HG03139 (cell line): Measurements from ENCODE around the gene HMGXB3.

Source experiments
- ATAC-seq: cut with Tn5 transposase; IDR thresholded peaks from one replicate; pipeline ENCODE4 v1.9.1; 2021; ENCODE audit not compliant: unreplicated experiment

Gene HMGXB3

DNA sequence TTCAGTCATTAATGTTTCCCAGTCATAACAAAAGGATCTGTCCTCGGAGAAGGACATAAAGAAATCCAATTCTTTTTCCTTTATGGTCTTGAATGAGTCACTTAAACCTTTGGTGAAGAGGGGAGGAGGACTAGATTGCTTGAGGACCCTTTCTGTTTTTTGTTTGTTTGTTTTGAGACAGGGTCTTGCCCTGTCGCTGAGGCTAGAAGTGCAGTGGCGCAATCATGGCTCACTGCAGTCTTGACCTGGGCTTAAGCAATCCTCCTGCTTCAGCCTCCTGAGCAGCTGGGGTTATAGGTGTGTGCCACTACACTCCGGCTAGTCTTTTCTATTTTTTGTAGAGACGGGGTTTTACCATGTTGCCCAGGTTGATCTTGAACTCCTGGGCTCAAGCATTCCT is 12.4 kb upstream of the HMGXB3 start:
- no peak for ATAC-seq

DNA sequence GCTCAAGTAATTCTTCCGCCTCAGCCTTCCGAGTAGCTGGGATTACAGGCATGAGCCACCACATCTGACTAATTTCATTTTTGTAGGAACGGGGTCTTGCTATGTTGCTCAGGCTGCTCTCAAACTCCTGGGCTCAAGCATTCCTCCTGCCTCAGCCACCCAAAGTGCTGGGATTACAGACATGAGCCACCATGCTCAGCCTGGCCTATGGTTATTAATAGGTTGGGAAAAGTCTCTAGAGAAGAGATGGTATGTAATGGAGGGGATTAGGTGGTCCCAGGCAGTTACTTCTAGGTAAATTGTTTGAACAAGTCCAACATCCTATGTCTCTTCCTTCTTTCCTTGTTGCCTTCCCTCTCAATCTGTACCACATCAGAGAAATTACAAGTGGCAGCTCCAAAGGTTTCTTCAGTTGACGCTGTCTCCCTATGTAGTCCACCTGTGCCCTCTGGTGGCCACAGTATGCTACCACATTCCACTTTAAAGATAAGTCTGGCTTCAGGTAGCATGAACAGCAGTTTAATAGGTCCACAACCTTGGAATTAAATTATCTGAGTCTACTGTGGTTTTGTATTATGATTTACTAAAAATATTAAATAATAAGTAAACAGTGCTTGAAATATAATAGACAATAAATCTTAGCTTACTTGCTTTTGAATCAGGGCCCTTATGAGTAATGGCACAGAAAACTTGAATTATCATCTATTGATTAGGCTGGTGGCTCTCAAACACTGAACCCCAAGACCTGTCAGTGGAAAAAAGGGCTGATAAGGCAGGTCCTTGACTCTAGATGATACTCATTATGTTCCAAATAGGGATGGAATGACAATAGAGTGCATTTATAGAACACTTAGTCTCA is 9.8 kb upstream of the HMGXB3 start:
- ATAC-seq = peak; percentile 75

DNA sequence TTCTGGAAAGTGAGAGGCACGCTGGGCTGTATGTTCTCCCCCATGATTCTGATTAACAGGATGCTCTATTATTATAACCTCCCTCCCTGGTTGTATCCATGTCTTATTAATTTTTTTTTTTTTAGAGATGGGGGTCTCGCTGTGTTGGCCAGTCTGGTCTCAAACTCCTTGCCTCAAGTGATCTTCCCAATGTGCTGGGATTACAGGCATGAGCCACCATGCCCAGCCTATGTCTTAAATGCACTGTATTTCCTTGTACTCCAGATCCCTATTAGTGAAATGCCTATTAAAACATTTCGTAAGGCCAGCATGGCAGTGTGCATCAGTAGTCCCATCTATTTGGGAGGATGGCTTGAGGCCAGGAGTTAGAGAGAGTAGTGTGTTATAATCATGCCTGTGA is 7.1 kb upstream of the HMGXB3 start:
- ATAC-seq = no peak

DNA sequence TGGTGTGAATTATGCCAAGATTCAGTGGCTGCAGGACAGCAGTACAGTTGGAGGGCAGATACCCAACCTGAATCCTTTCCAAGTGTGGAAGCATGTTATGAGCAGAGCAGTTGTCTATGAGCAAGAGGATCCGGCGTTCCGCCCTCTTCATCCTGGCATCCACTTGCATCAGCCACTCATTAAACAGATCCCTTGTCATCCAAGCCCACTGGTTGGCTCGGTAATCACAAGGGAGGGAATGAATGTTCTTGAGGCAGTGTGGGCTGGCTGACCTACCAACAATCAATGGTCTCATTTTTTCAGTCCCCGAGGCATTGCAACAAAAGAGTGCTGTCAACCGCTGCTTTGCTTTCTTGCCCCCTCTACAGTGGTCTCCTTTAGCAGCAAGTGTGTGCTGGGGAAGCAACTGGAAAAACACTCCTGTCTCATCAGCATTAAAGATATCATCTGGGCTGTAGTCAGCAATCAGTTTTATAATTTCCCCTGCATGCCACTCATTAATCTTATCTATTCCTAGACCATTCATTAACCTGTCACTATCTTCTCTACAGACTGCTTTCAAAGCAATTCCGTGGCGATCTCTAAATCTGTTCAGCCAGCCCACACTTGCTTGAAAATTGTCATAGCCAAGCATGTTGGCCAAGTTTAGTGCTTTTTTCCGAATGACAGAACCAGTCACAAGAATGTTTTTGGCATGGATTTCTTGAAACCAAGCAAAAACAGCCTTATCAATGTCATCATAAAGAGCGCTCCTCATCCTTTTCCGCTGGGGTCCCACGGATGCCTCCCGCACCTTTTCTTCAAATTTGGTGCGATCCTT is 4.9 kb upstream of the HMGXB3 start:
- ATAC-seq = no peak

DNA sequence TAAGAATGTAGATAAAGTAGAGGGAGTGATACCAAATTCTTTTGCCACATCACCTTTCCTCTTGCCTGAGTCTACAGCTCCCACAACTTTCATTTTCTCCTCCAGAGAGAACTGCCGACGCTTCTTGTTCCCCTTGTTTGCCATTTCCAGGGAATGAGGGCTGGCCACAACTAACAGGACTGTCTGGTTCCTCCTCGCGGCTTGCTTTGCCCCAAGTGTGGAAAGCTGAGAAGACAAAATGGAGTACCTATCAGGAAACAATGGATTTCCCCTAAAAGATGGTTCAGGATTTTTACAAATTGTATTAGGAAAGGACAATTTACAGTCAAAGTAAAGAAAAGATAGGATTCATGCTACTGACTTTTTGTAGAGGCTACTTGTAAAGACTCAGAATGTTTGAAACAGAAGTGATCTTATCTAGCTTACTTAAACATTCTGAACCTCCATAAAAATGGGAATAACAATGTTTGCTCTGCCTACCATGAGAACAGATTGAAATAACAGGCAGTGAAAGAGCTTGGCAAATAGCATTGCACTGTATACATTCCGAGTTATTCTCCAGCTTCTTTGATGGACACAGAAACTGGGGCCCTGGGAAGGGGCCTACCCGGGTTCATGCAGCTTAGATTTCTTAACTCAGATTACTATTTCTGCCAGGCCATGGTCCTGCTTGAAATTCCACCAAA is 4.2 kb upstream of the HMGXB3 start:
- no peak for ATAC-seq

DNA sequence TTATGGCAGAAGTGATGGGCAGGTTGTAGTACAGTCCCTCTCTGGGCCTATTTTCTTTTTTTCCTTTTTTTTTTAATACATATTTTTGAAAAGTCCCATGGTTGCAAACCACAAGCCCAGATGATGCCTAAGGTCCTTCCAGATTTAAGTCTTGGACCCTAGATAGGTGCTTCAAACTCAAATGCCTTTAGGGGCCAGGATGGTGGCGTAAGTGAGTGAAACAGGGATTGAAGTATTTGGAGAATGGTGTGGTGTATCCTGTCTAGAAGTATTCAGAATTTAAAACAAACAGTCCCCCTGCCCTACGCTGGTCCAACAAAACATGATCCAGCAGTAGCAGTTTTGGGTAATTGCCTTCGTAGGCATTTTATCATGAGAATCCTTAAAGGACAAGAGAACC is 2.3 kb upstream of the HMGXB3 start:
- ATAC-seq = no peak

DNA sequence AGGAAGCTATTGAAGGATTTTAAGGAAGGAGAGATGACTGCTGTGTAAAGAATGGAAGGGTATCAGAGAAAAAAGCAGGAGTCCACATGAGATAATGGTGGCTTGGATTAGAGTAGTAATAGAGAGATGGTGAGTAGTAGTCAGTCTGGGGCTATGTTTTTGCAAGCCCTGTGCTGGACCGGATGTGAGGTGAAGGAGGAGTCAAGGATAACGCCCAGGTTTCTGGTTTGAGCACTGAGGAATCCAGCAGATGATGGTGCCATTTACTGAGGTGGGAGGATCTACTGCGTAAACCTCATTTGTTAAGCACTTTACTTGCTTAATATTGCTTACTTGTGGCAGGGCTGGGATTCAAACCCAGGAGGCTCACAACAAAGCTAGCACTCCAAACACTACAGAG is 1.2 kb upstream of the HMGXB3 start:
- no peak for ATAC-seq

DNA sequence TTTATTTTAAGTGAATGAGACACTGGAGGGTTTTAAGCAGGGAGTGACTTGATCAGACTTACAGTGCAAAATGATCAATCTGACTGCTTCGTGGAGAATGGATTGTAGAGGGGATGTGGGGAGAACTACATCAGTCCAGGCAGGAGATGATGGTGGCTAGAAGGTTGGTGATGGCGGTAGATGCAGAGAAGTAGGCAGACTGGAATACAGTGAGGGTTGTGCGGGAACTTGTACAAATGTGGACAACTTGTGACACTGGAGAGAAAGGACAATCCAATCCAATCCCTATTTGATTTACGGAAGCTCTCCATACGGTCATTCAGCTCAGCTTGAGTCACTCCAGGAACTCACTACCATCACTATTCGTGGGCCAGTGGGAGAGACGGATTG is 678 bp upstream of the HMGXB3 start:
- no peak for ATAC-seq

DNA sequence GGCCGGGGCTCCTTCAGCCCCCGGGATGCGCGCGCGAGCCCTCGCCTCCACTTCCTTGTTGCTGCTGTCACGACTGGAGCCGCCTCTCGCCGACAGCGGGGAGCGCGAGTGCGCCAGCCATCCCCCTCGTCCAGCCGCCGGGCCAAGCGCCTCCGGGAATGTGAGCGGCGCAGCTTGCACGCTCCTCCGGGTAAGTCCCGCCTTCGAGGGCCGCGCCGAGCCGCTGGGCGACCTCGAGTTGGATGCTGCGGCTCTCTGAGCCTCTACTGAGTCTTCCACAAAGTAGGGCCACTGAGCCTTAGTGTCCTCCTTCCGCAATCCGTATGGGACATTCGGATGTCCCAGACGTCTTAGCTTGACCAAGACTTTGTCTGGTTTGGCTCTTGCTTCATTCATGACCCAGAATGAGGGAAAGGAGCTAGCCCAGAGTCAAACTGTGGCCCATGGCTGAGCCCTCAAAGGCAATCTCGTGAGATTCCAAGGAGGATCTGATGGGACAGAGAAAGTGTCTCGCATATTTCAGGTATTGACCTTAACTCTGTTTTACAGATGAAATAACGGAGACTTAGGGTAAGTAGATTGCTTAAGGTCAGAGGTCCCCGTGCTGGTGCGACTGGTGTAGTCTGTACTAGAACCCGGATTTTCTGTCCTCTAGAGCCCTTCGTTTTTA is 586 bp downstream of the HMGXB3 start:
- peak; percentile 1 for ATAC-seq

DNA sequence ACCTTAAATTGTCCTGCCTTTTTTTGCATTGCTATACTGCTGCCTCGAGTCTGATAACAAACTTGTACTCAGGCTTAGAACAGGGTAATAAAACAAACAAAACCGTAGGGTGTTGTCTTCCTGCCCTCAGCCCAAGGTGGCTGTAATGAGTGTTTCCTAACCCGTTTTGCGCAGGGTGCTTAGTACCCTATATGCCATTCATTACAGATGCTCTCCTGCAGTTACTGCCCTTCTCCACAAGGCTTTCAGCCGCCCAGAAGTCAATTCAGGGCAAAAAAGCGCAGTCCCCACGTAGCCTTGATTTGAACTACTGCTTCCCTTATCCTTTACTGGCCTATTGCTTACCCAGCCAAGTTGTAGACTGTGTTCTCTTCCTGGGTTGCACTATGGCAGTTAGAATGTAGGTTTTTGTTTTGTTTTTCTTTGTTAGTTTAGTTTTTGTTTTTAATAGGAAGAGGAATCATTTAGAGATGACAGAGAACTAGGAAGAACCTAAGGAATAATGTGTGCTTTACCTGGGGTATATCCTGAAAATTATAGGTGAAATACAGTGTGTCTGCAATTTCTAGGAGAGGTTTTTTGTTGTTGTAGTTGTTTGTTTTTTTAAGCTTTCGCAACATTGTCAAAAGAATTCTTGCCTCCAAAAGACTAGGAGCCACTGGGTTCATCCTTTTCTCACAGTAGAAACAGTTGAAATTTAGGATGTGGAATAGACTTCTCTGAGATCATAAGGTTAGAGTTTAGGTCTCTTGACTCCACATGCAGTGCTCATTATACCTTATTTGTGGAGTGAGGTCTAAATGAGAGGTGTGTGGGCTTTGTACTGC is 1.3 kb downstream of the HMGXB3 start:
- peak; percentile 55 for ATAC-seq

DNA sequence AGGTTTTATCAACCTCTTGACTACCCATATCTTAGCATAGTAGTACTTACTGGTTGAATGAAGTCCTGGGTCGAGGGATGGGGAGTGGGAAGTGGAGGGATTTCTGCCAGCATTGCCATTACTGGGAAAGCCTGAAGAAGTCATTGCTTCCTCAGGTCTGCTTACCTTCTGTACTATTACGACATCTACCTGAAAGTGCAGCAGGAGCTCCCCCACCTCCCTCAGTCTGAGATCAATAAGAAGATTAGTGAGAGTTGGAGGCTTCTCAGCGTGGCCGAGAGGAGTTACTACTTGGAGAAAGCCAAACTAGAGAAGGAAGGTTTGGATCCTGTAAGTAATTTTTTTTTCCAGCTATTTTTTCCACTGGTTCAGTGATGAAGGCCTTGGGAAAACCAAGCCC is 5.8 kb downstream of the HMGXB3 start:
- ATAC-seq = no peak

DNA sequence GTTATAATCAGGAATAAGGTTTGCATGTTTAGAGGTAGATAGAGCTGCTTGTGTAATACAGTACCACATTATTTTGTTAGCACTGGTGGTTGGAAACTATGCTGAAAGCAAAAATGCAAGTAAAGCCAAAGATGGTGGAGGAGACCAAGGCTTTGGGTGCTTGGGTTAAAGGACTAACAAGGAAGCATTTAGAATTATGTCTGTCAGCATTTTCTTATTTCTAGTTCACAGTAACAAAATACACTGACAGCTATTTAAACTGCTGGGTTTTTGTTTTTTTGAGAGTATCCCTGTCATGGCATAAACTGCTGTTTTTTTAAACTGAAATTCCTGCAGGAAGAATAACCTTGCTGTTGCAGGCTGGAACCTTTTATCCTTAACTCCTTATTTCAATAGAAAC is 6.5 kb downstream of the HMGXB3 start:
- ATAC-seq = no peak

DNA sequence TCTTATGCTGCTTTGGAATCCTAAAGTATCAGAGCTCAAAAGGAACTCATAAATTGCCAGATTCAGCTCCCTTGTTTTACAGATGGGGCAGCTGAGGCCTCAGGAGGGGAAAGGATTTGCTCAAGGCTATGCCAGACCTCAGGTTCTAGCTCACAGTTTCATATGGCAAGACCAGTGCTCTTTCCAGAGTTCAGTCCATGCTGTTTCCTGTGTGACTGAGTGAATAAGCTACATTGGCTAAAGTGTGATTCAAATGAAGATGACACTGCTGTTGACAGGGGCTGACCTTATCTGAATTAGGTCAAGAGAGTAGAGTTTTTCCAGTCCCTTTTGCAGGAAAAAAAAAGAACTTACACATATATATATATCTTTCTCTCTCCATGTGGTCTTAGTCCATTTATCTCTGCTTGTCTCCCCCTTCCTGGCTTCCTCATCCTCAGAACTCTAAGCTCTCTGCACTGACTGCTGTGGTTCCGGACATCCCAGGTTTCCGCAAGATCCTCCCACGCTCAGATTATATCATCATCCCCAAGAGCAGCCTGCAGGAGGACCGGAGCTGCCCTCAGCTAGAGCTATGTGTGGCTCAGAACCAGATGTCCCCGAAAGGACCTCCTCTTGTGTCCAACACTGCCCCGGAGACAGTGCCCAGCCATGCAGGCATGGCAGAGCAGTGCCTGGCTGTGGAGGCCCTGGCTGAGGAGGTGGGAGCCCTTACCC is 9.3 kb downstream of the HMGXB3 start:
- ATAC-seq = no peak

DNA sequence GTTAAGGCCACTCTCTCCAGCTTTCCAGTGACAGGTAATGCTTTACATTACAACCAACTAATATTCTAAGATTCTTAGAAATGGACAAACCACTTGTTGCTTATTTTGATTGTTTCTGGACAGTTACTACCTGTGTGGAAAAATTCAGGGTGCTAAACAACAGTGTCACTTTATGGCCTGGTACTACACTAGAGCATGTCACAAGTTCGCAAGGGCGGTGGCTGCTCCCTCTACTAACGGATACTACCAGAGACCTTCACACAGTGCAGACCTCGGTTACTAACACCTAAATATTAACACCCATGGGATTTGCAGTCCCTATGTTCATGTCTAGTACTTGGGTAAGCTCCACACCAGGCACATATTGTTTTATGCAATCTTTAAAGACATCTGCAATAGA is 13.4 kb downstream of the HMGXB3 start:
- ATAC-seq = no peak

DNA sequence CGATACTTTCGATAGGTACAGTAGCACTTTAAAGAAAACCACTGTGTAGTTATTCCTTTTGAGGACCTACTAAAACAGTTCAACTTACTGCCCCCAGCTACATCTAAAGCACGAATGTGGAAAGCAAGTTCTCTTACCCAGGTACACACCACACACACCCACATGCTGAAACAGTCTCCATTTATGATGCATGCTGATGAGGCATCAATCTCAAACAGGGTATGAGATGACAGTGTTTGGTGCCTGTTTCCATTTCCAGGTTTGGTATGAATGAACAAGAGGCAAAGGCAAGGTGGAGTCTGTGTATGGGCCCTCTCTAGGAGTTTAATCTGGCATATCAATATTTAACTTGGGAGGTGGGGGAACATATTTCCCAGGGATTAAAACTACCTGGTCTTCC is 13.9 kb downstream of the HMGXB3 start:
- ATAC-seq = no peak

DNA sequence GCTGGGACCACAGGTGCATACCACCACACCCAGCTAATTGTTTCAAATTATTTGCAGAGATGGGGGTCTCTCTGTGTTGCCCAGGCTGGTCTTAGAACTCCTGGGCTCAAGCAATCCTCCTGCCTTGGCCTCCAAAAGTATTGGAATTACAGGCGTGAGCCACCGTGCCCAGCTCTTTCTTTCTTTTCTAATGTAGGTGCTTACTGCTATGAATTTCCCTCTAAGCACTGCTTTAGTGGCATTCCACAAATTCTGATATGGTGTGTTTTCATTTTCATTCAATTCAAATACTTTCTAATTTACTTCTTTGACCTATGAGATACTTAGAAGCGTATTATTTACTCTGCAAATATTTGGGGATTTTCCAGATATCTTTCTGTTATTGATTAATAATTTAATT is 14.9 kb downstream of the HMGXB3 start:
- no peak for ATAC-seq

DNA sequence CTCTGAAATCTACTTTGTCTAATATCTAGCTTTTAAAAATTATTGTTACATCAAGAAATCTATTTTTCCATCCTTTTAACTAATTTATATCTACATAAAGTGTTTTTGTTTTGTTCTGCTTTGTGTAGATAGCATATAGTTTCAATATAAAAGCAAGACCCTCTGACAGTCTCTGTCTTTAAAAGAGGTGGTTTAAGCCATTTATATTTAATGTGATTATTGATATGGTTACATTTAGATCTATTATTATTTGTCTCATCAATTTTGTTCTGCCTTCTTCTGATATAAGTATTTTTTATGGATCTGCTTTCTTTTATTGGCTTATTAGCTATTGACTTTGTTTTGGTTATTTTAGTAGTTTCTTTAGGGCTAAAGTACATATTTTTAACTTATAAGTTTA is 16.0 kb downstream of the HMGXB3 start:
- no peak for ATAC-seq

DNA sequence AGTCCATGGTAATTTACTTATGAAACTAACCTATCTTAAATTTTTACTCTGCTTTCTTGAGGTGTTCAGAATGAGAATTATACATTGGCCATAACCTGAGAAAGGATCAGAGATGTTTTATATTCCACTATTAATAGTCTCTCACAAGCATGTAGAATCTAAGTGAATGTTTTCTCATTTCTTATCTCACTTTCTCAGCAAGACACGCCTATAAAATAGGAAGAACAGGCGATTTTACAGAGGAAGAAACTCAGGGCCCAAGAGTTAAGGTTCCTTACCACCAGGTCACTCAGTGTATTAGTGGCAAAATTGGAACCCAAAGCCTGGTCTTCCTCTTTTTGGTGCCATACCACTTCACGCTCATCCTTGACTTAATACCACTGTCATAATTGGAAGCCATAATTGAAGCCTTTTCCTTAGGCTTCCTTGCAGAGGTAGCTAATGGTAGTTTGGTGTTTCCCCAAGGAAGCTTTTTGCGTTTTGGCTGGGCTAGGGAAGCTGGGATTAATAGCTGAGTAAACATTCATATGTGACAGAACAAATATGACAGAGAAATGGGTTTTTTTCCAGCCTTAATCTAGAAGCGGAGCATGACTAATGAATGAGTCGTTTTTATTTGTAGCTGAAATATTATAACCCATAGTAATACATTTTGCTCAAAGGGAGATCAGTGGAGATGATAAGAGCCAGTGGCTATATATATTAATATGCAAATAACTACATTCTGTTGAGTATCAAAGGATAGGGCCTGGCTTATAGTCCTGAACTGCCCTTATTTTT is 16.9 kb downstream of the HMGXB3 start:
- ATAC-seq = no peak

DNA sequence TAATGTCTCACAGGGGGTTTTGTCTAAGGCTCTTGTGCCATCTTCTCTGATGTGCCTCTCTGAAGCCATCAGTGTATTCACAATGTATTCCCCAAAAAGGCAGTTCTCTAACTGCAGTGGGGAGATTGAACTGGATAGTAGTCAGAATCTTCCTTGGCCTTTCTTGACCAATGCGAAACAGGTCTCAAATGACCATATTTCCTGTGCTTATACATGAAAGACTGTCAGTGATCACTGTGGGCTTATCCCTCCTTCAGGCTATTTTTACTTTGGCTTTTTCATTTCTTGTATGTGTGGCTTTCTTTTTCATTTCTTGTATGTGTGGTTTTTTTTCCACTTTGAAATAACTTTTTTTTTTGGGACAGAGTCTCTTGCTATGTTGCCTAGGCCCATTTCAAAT is 19.7 kb downstream of the HMGXB3 start:
- no peak for ATAC-seq
